Activated CD8-positive, alpha-beta memory T cell treated with anti-CD3 and anti-CD28 coated beads, Interleukin-2, amount 50 U/mL, for 4 hours (primary cell): ENCODE data around the gene NCCRP1.

Experiments
- DNase-seq: peaks from one replicate; pipeline ENCODE4 v3.0.0-alpha.2; 2020

Gene NCCRP1

DNA sequence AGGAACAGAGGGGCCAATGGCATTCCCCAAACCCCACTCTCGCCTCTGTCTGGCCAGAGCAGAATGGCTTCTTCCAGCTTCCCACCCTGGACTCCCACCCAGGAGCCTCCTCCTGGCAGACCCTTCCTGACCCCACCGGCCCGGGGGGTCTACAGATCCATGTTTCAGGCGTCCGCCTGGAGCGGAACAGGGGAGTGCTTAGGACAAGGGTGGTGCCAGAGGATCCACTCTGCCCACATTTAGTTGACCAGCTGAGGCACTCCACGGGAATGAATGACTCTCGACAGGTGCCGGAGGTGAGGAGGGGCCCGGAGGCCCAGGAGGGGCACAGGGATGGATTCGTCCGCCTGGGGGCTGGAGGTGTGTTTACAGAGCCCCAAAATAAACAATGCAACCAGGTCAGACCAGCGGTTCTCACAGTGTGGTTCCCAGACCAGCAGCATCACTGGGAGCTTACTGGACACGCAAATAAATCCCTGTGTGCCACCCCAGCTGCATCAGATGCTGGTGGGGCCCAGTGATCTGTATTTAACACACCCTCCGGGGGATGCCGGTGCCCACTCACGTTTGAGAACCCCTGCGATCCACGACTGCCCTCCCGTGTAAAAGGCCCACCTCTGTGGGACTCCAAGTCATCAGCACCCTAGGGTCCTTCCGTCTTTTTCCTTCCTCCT, 15.1 kb upstream of the NCCRP1 start:
- no peak for DNase-seq

DNA sequence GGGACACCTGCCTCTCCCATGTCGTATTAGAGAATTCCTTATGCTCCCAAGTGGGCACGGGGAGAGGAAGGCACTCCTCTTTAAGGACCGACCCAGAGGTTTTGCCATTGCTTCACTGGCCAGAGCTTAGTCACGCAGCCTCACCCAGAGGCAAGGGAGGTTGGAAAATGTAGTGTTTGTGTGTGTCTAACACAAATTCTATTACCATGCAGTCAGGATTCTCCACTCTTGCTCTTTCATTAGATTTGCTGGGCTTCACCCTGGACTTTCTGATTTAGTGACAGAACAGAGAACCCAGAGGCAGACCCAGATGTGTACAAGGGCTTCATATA, 14.6 kb upstream of the NCCRP1 start:
- no peak for DNase-seq

DNA sequence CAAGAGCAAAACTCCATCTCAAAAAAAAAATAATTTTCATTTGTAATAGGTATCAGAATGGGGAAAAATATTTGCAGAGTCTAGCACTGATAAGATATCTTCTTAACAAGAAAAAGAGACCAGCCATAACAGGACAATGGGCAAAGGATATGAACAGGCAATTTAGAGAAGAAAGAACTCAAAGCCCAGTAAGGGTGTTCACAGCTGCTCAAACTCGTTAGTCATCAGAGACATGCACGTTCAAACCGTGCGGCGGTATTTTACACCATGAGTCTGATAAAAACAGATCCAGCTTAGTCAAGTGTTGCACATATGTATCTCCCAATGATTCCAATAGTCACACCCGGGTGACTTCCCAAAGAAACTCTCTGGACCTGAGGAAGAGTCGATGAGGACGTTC, 13.7 kb upstream of the NCCRP1 start:
- DNase-seq = no peak

DNA sequence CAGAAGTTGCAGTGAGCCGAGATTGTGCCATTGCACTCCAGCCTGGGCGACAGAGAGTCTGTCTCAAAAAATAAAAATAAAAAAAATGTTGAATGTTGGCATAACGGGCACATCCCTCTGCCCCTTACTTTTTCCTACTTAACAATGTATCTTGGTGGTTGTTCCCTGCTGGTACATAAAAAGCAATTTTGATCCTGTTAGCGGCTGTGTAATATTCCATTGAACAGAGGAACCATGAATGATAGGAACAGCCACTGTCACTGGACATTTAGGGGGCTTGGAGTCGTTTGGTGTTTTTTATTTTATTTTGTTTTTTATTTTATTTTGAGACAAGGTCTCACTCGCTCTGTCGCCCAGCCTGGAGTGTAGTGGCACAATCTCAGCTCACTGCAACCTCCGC, 10.4 kb upstream of the NCCRP1 start:
- no peak for DNase-seq

DNA sequence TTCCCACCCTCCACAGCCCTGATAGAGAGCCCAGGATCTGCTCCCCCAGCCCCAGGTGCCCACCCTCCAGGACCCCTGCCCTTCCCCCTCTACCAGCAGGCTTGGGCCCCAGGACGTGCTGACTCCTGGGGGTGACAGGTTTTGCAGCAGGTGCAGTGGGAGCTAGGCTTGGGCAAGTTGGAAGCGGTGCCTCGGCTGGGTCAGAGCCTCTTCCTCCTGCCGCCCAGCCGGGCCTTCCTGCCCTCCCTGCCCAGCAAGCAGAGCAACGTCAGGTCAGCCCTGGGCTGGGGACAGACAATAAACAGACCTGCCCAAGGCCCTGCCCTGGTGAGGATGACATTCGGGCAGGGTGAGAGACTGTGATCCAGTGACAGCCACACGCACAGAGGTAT, 9.2 kb upstream of the NCCRP1 start:
- DNase-seq = no peak

DNA sequence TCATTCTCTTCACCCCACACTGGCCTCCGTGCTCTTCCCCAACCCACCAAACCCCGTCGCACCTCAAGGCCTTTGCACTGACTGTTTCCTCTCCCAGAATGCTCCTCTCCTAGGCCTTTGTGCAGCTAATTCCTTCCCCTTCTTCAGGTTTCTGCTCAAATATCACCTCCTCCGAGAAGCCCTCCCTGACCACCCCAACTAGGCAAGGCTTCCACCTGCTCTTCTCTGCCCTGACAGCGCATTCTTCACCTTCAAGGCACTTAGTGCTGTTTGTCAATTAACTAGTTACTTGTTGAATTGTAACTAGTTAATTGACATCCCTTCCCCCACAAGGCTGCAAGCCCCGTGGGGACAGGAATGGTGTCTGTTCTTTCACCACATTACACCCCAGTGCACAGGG, 7.8 kb upstream of the NCCRP1 start:
- DNase-seq = no peak

DNA sequence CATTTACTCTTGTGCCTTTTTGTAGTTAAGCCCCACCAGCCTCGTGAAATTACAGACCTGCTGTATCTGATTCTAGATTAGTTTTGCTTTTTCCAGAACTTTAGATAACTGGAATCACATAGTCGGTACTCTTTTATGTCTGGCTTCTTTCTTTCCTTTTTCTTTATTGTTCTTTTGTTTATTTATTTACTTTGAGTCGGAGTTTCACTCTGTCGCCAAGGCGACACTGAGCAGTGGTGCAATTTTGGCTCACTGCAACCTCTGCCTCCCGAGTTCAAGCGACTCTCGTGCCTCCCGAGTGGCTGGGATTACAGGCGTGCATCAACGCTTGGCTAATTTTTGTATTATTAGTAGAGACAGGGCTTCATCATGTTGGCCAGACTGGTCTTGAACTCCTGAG, 6.0 kb upstream of the NCCRP1 start:
- DNase-seq = no peak

DNA sequence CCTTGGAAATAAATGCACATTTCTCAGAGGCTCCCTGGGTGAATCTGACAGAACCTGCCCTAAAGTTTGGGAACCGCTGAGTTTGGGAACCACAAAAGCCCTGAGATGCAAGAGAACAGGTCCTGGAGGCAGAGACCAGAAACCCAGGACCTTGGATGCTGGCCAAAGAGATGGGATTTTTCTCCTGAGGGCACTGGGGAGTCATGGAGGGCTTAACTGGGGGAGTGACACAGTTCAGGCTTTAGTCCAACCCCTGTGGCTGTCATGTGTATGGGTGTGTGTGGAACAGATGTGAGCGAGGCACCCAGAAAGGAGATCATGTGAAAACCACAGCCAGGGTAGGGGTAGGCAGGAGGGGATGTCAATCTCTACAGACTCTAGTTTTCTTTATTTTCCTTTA, 3.9 kb upstream of the NCCRP1 start:
- no peak for DNase-seq

DNA sequence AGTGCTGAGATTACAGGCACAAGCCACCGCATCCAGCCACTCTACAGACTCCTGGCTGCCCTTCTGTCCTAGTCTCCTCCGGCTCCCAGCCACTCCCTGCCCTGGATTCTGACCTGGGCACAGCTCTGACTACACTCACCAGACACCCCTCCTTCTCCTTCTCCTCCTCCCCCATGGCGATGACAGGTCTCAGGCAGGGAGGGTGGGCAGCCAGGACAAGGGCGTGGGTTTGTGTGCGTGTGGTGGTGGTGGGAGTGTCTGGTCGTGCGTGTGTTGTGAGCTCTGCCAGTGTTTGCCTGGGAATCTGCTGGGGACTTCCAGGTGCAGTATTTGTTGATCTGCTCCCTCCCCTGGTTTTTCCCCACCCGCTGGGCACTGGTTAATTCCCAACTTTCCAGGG, 3.0 kb upstream of the NCCRP1 start:
- DNase-seq = no peak

DNA sequence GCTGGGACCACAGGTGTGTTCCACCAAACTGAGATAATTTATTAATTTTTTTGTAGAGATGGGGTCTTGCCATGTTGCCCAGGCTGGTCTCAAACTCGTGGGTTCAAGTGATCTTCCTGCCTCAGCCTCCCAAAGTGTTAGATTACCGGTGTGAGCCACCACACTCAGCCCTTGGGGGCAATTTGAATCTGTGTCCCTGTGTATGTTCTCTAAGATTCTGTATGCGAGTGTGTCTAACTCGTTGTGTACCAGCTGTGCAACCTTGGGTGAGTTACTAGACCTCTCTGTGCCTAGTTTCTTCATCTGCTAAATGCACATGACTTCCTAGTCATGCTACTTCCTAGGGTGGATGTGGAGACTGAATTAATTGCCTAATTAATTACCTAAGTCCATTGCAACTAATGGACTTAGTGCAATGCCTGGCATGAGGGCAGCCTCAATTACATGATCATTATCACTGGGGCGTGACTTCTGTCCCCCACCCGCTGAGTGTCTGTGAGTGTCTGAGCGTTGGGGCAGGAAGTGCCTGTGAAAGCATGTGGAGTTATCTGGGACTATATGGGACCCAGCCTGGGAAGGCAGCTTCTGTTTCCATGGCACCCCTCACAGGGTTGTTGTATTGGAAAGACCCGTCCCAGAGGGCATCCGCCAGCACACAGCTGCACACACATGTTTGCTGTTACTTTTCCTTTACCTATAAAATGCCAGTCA, 1.8 kb upstream of the NCCRP1 start:
- no peak for DNase-seq

DNA sequence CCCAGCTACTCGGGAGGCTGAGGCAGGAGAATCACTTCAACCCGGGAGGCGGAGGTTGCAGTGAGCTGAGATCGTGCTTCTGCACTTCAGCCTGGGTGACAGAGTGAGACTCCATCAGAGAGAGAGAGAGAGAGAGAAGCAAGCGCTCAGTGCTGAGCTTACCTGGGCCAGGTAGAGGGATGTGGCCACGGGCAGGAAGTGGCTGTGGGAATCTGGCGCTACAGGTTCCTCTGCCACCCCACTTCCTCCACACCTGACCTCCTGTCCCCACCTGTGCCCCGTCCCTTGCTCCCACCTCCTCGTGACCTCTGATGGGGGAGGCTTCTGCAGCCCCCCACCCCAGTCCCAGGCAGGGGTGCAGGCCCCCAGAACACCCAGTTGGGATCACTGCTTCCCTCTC, 1.0 kb upstream of the NCCRP1 start:
- DNase-seq = no peak

DNA sequence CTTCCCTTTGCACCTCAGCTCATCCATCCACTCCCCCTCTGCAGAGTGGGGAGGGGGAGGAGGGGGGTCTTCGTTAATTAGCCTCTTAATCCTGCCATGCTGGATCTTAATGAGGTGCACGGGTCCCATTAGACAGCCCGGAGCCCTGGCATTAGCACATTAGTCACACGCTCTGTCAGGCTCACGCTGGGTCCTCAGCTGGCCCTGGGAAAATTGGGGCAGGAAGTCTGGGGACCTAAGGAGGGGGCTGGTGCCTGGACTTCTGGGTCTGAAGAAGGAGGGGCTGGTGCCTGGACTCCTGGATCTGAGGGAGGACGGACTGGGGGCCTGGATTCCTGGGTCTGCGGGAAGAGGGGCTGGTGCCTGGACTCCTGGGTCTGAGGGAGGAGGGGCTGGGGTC, 444 bp upstream of the NCCRP1 start:
- DNase-seq = no peak

DNA sequence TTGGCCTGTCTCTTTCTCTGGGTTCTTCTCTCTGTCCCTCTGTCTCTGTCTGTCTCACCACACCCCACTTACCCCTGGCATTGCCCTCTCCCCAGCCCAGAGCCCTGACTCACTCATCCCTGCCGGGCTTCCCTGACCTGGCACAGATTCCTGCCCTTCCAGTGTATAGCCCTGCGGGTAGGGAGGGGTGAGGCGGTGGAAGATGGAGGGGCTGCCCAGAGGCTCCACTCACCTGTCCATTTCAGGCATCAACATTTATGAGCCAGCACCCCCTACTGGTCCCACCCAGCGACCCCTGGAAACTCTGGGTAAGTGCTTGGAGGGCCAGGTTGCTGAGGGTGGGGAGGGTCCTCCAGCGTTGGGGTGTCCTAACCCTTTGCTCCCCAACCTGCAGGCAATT, 1.0 kb downstream of the NCCRP1 start:
- DNase-seq = no peak

DNA sequence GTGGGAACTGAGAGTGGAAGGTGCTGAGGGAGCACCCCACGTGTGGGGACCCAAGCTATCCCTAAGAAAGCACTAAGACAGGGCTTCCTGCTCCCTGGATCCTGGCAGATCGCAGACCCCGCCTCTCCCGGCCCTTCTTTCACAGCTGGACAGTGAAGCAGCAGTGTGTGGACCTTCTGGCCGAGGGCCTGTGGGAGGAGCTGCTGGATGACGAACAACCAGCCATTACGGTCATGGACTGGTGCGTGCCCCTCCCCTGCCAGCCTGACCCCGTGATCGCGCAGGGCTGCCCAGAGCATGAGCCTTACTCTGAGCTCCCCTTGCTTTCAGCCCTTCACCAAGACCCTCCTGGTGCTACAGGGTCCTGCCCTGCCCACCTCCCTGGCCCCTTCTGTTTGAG, 2.3 kb downstream of the NCCRP1 start:
- no peak for DNase-seq

DNA sequence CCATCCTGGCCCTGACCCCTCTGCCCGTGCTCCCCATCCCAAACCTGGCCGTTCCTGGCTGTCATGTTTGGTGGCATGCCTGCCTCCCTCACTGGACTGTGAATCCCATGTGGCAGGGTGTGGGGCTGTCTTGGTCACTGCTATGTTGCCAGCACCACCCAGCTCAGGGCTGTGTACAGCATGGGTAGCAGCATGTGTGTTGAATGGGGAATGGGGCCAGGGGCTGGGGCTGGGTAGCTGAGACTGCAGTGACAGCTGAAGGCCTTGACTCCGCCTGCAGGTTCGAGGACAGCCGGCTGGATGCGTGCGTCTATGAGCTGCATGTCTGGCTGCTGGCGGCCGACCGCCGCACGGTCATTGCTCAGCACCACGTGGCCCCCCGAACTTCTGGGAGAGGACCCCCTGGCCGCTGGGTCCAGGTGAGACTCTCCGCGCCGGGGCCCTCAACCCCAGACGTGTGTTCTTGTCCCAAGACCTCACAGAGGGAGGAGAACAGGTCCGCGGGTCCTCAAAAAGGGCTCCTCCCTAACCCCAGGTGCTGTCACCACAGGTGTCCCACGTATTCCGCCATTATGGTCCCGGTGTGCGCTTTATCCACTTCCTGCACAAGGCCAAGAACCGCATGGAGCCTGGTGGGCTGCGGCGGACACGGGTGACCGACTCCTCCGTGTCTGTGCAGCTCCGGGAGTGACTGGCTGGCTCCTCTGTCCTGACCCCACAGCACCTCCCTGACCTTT, 3.5 kb downstream of the NCCRP1 start:
- no peak for DNase-seq

DNA sequence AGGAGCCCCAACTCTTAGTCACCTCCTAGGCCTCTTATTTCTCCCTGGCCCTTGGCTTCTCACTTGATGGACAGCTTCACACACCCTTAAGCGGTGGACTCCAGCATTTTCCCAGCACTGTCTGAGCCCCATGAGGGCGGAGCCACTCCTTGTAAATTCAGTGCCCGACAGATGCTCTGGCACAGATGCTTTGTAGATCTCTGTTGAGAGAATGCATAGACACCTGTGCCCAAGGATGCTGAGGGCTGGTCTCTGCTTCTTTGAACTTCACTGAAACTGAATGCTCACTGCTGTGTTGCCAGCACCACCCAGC, 4.0 kb downstream of the NCCRP1 start:
- DNase-seq = no peak

DNA sequence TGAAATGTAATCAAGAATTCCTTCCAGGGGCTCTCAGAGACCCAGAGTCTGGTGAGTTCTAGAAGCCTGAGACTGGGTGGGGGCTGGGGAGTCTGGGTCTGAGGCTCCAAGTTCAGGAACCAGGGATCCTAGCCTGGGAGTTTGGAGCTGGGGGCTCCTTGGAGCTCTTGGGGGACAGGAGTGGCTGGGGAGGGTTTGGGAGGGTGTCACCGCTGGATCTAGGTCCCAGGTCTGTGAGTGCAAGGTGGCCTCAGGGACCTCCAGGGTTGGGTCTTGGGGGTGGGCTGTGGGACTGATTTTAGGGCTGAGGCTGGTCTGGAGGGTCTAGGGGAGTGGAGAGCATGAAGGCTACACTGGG, 6.2 kb downstream of the NCCRP1 start:
- DNase-seq = no peak

DNA sequence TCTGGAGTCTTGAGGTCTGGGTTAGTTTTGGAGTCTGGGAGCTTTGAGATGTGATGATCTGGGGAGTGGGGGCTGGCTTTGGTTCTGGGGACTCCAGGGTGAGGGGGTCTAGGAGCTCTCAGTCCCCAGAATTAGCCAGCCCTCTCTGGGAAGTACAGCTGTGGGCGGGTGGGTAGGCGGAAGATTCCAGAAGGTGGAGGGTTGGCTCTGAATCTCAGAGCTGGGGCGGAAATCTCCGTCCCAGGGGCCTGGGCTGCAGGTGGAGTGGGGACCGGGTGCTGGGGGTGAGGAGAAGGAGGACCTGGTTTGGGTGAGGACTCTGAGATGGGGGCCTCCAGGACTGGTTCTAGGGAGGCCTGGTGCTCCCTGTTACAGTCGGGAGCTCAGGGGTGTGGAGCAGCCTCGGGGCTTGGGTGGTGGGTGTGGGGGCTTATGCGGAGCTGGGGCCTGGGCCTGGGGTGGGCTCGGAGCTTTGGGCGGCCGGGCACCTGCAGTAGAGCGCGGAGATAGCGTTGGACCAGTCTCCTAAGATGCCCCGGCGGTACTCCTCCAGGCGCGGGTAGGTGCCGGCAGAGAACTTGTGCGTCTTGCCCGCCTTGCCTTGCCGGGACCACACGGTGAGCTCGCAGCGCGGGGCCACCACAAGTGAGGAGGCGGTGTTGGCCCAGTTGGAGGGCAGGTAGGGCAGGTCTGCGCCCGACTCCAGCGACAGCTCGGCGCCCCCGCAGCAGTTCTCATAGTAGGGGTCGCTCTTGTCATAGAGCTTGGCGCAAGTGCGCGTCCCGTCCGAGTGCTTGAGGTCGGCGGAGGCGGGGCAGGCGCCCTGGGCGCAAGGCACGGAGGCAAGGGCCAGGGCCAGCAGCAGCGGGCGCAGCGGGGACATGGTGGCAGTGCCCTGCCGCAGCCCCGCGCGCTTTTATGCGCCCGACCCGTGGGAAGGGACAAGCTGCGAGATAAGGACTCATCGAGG, 6.9 kb downstream of the NCCRP1 start, which contains the start of gene SYCN:
Gene SYCN, minus strand, starts transcription at position 892 of the 970 bp plus-strand sequence. Its CDS starts 9 bp downstream, at position 883.
- DNase-seq = no peak

DNA sequence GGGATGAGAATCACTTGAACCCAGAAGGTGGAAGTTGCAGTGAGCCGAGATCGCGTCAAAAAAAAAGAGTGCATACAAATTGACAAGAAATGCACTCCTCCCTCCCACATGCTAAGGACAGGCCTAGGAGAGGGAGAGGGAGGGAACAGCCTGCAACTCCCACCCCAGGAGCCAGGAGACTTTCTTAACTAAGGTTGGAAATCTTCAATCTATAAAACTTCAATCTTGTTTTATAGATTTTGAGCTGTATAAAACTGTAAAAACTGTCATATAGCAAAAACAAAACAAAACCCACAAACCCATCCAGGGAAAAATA, 8.6 kb downstream of the NCCRP1 start:
- no peak for DNase-seq

DNA sequence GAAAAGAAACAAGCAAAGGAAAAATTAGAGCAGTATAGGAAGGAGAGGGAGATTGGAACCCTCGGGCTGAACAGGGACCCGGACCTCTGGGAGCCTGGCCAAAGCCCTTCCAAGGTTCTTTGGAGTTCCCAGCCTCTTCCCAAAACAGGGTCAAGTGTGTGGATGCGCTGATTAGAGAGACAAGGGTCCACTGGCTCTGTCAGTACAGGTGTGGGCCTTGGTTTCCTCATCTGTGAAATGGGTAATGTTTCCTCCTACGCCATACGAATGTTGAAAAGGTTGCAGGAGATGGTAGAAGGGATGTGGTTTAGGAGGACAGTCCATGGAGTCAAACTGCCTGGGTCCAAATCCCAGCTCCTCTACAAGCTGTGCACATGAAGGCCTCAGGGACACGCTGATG, 9.4 kb downstream of the NCCRP1 start:
- DNase-seq = no peak

DNA sequence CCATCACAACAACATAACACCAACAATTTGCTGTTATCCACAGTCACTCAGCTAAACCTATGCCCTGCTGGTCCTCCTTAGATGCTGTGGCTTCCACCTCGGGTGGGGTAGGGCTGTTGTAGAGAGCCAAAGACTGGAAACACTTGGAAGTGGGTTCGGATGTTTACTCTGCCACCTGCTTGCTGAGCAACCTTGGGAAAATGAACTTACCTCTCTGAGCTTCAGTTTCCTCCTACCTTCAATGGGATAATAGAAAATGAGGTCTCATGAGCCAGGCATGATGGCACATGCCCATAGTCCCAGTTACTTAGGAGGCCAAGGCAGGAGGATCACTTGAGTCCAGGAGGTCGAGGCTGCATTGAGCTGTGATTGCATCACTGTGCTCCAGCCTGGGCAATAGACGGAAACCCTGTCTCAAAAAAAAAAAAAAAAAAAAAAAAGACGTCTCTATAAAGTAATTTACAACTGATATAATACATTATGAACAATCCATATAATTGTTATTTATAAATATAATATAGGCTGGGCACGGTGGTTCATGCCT, 10.6 kb downstream of the NCCRP1 start:
- DNase-seq = no peak

DNA sequence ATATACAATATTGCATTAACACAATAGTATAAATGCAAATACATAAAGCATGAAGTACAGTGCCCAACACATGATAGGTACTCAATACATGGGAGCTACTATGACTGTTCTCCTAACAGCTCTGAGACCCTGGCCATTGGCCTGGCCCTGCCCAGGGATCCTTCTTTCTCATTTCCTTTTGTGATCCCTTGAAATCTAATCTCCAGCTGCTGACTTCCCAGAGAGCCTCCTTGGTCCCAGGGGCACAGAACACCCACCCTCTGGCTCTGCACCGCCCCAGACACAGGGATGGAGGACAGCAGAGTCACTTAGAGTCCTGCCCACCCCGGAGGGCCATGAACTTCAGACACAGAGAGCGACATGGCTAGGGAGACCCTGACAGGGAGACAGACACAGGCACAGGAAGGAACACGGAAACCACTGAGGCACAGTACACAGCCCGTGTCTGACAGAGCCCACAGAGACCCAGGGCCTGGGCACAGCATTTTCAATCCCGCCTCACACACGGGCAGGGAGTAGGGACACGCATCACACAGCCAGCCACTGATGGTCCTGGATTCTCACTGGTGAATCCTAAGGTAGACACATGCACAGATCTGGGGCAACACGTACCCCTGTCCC, 11.5 kb downstream of the NCCRP1 start:
- DNase-seq = no peak

DNA sequence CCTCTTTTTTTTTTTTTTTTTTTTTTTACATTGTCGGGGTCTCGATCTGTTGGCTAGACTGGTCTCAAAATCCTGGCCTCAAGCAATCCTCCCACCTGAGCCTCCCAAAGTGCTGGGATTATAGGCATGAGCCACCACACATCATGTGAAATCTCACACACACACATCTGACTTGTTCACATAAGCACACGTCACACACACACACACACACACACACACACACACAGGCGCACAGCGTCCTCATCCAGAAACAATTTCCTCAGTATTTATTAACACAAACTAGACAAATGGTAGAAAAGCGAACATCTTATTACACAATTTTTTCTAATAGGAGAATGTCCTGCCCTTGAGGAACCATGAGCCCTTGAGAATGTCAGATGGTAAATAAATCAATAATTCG, 12.4 kb downstream of the NCCRP1 start:
- DNase-seq = no peak
